SH-SY5Y (cell line): ENCODE data around the gene SRSF2.

Experiments
- GATA2 ChIP-seq: IDR thresholded peaks from 2 replicates; pipeline ENCODE4 v1.6.1; 2011; ENCODE audit warnings: mild to moderate bottlenecking, low read depth, low read length
- GATA3 ChIP-seq: IDR thresholded peaks from 2 replicates; pipeline ENCODE4 v1.6.1; 2011; ENCODE audit warnings: low read depth, mild to moderate bottlenecking, low read length, moderate library complexity

GRCh38 chr17:76710863-76711611 lies 26.1 kb downstream of the SRSF2 start, which contains the start of gene MXRA7:
- no peak for TF ChIP-seq GATA2
- TF ChIP-seq GATA3: no peak
